Endometrial microvascular endothelial cells (primary cell): ENCODE data around the gene SLC12A1. TPM values are rescaled to one million over a fixed set of nuclear protein-coding genes. Genes with fewer than 3 reads are reported as not detected.

ENCODE experiments used
- in situ Hi-C: cut with HindIII; loops from 2 replicates; pipeline ENCODE4 v1.10.0; 2017; ENCODE audit warnings: low sequenced_read_pairs, low pct_unique_long_range_greater_than_20kb; ENCODE audit errors: inconsistent ontology term
- total RNA-seq: library from RNA; depleted of rRNA; stranded (reverse); fragments of >200 nt; gene quantifications from one replicate; pipeline ENCODE4 v1.2.3, GENCODE V29; 2015; ENCODE audit errors: inconsistent ontology term

Gene SLC12A1
- total RNA-seq, 1 donor from 2014 or later, result not detected

DNA sequence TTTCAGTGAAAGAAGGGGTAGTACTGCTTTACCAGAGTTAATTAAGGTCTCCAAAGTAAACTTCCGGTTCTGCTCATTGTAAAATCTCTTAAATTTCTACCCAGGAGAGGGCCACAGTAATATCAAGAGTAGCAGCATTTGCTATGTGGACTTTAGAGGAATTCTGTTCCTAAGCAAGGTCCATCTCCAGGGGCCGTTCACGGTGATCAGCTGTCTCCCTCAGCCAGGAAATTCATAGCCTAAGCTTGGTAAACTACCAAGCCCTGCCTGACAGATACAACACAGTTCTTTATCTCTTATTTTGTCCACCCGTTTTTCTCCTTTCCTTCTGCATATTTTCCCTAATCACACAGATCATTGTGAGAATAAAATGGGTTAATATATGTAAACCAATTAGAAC is 127.4 kb downstream of the SLC12A1 start:
- in situ Hi-C loops, result no loop called here

DNA sequence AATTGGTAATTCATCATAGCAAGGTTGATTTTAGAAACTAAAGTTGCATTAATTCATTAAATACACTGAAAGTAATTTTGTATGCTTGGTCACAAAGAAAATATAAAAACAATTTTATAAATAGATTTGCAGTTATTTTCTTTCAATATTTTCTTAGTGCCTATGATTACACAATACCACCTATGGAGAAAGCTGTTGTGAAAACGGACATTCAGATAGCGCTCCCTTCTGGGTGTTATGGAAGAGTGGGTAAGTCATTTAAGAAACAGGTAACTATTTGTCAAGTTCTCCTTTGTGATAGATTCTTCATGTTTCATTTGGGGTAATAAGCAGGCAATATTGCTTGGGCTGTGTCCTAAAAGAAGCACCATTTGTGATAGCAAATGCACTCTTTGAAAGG is 128.2 kb downstream of the SLC12A1 start:
- in situ Hi-C loops, result no loop called here

DNA sequence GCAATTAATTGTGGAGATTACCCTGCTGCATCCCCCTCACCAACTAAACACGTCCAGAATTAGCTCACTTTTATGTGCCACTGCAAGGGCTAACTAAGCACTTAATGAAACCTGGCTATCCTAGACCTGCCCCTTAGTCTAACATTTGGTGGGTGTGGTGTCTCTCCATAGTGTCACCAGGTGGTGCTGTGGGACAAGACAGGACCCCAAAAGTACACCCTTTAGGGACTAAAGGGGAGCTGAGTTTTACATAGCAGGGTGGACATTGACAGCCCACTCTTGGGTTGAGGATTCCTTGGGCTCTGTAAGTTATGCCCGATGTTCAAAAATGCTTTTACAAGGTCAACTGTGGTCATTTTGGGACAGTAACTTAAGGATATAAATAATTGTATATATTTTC is 130.8 kb downstream of the SLC12A1 start:
- in situ Hi-C loops, result no loop called here

DNA sequence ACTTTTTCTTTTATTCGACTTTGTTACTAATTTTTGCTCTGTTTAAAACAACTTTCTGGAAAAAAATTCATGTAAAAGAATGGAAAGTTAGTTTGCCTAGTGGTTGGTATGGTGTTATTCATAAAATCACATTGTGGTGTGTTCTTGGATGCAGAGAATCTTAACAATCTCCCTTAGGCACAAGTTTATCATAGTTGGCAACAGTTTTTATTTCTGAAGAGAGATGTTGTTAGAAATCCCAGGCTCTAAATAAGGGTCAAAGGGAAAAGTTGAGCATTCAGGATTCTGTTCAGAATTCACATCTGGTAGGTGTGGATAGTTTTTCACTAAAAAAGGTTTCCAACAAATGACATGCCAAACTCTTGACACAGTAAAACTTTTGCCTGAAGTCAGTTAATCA is 131.5 kb downstream of the SLC12A1 start:
- in situ Hi-C loops, result no loop called here

DNA sequence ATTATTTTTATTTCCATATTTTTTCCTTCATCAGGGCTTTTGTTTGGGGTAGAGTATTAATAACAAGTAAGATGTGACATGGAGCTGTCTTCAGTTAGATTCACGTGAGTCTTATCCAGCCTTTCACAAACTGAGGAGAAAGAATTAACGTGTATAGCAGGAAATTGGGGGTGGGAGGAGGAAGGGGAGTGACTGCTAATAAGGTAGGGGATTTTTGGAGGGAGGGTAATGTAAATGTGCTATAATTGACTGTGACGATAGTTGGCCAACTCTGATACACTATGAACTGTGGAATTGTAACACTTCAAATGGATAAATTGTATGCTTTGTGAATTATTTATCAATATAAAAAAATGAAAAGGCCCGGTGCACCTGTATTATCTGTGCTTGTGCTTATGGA is 134.0 kb downstream of the SLC12A1 start:
- in situ Hi-C loops, result no loop called here

DNA sequence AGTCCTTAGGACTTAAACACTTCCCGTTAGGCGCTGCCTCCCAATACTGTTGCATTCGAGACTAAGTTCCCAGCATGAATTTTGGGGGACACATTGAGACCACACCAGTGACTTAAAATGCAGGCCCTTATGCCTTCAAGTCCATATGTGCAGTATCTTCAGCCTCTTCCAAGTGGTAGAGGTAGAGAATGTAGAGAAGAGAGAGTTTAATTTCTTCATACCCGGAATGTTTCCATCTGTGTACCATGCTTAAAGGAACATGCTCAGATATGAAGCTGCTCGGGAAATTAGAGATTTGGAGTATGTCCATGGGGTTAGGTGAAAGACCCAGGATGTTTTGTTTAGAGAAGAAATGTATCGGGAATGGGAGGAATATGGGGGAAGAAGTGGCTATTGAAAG is 137.8 kb downstream of the SLC12A1 start:
- in situ Hi-C loops, result no loop called here

DNA sequence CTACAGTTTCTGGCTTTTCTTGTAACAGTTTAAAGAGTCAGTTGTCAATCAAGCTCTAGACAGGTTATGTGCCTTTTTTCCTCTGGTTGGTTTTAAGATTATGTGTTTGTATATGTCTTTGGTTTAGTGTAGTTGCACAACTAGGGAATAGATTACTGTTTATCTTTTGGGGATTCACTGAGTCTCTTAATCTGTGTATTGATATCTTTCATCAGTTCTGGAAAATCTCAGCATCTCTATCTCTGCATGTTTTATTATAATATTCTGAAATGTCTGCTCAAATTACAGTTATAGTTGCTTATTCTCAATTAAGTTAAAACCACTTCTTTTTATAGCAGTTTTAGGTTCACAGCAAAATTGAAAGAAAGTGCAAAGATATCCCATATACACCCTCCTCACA is 139.4 kb downstream of the SLC12A1 start:
- in situ Hi-C loops, result no loop called here

DNA sequence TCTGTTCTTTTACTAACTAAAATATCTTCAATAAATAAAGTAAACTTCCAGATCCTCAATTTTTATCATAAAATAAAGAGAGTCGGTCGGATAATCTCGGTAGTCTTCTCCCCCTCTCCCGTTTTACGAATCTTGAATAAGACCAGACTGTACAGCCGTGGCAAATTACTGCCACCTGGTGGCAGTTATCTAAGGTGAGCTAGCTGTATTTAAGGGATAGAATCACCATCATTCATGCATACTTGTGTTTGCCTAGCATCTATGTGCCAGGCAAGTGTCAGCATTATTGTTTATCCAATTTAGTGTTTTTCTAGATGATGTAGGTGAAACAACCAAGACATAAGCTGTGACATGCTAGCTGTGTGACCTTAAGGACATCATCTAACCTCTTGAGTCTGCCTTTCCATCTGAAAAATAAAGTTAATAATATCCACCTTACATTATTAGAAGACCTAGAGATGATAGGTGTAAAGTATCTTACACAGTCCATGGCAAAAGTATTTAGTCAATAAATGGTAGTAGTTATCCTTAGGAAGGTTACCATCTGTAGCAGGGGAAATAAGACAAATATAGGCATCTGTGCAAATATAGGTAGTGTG is 146.5 kb downstream of the SLC12A1 start:
- in situ Hi-C loops, result no loop called here

Other genes with a start within 250 kb of the SLC12A1 start
- gene SLC24A5, start 85.3 kb upstream of the SLC12A1 start, total RNA-seq, result not detected
- 12.0 TPM for gene MYEF2, start 28.0 kb upstream of the SLC12A1 start, total RNA-seq
- gene CTXN2, start 14.6 kb upstream of the SLC12A1 start, total RNA-seq, result not detected
- gene DUT, start 125.1 kb downstream of the SLC12A1 start, total RNA-seq, result 73.8 TPM